KG1 (cell line): ENCODE results near the gene SGMS1.
"Not testable (repeated sequence)": the region's sequence is repeated elsewhere in the genome, so short reads cannot be mapped to it uniquely, and the experiment has no call there.

ENCODE experiments used
- DNase-seq: peaks from one replicate; lab custom pipeline; 2025; lab: John Stamatoyannopoulos, UW

SGMS1 gene

DNA sequence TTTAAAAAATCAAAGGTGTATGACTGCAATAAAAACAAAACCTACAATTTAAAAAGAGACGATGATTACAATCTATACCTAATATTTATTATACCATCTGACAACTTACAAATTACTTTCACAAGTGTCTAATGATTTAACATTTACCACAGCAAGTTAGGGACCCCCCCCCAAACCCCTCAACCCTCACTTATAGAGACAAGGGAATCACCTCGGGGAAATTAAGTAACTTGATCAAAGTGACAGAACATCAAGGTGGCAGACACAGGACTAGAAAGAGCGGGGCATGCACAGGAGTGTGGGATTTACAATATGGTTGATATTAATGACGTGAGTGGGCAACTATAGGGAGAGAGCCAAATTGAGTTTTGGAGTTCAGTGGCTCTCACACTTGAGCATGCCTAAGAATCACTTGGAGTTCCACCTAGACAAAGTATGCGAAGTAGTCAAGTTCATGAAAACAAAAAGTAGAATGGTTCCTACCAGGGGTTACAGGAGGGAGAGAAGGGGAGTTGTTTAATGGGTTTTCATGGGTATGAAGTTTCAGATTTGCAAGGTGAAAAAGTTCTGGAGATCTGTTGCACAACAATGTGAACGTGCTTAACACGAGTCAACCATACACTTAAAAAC is 43.4 kb downstream of the SGMS1 start:
- no peak for DNase-seq

DNA sequence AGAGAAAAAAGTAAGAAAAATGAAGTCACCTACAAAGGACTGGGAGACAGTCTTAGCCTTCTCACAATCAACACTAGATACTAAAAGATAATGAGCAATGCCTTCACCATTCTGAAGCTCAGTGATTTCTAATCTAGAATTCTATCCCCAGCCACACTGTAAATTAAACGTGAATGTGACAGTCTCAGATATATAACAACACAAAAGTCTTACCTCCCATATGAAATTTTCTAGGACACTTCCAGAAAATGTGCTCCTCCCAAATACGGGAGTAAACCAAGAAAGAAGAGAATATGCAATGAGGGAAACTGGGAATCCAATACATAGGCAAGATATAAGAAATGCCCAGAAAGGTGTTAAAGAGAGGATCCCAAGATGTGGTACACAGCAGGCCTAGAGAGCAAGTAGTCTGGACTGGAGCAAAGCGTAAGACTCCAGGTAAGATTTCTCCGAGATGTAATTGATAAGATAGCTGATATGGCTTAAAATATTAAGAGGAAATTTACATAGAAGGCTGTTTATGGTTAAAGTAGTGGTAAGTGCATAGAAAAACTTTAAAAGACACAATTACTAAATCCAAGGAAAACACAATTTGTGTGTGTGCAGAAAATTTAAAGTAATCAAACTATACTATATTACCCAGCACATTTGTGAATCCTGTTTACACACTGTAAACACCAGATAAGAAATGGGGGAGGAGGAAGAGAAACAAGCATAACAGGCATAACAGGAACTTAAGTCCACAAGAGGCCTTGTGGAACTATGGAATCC is 44.1 kb downstream of the SGMS1 start:
- no peak for DNase-seq

DNA sequence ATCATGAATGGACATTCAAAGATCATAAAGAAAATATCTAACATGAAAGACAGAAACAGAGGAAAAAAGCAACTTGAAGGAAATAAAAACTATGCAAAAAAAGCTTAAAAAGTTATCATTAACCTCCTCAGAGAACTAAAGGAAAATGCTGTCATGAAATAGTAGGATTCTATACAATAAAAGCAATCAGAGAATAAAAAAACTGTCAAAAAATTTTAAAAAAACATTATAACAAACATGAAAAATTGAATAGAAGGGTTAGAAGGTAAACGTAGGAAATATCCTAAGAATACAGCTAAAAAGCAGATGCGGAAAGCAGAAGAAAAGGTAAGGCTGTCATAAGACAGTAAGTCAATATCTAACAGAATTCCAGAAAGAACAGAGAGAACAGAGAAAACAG is 44.8 kb downstream of the SGMS1 start:
- no peak for DNase-seq

DNA sequence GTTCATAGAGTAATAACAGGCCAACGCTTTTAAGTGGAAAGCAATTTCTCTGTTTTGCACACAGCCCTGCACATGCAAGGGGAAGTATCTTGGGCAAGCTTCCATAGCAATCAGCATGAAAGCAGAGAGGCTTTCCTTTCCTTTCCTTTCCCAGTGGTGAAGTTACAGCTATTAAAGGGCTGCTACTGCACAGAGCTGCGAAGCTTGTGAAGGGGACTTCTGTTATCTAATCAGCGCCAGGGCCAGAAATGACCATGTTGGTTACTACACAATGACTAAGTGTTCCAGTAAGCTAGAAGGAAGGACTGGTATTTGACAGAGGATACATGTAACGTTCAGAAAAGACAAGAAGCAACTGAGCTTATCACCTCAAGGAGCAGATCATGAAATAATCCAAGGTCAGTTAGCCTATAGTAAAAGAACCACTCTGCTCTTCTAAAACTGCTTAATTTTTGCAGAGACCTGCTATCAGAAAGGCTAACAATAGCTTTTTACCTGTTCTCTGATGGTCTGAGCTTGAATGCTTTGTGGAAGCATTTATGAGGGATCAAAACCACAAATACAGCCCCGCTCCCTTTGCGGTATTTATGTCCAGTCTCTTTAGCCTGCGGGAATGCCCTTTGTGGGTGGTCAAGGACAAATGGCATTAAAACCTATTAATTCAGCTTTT is 45.9 kb downstream of the SGMS1 start:
- no peak for DNase-seq

DNA sequence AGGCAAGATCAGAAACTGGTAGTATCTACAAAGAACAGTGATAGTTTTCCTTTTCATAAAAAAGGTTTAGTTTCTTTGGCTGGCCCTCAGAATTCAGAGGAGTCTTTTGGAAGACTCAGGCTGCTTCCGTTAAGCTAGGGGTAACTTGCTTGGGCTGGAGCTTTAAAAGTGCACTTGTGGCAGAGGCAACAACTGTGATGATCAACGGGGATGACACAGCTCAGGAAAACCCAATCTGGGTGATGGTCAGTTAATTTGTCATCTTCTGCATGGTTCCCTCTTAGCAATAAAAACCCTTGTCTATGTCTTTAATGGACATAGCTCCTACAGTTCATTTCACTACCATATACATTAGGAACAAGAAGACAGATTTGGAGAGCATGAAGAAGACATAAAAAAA is 46.7 kb downstream of the SGMS1 start:
- DNase-seq: no peak

DNA sequence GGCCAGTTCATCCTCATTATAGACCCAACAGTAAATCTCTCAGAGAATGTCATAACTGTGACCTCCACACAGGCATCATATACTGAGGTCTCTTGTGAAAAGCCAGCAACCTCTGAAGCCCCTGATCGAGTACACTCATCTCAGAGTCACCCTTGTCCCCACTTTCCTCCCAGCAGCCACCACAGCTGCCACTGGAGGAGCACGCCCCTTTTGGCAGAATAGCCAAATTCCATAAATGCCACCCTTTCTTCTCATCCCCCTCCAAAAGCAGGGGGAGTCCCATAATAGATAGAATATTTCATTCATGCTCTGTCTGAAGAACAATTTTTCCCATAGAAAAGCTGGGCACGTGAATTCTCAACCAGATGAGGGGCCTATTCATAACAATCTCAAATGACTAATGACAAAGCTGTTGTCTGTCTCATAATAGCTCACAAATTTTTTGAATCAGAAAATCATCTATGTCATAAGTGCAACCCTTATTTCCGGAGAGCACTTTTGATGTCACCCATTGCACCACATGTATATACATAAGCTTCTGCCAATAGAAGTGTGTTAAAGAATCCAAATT is 47.4 kb downstream of the SGMS1 start:
- no peak for DNase-seq

DNA sequence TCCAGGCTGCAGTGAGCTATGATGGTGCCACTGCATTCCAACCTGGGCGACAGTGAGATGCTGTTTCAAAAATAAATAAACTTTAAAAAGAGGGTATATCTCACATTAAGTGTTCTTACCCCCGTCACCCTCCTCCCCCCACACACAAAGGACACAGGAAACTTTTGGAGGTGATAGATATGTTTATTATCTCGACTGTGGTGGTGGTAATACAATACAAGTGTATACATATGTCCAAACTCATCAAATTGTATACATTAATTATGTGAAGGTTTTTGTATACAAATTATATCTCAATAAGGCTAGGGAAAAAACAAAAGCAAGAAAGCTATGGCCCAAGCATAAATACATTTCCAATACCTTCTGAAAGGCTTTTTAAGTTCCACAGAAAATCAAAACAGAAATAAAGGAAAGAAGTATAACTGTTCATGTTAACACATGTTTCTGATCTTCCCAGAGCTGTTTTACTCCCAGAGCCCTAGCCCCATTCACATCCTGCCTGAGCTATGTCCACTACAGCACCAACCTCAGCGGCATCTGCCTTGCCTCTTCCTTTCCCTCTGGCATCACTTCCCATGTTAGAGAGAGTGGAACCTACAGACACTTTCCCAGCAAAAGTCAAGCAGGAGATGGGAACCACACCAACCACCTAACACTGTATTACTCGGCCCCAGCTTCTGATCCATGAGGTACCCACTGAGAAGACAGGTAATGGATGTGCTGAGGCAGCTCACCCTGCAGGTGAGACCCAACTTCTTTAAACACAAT is 48.1 kb downstream of the SGMS1 start:
- DNase-seq: no peak

DNA sequence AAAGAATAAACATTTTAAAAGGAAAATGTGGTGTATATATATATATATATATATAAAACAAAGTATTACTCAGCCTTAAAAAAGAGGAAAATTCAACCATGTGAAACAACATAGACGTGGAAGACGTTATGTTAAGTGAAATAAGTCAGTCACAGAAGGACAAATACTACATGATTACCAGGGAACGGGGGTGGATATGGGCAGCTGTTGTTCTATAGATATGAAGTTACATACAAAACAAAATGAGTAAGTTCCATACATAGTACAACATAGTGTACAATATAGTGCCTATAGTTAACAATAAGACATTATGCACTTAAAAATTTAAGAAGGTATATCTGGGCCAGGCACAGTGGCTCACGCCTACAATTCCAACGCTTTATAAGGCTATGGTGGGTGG is 48.8 kb downstream of the SGMS1 start:
- DNase-seq: no peak

DNA sequence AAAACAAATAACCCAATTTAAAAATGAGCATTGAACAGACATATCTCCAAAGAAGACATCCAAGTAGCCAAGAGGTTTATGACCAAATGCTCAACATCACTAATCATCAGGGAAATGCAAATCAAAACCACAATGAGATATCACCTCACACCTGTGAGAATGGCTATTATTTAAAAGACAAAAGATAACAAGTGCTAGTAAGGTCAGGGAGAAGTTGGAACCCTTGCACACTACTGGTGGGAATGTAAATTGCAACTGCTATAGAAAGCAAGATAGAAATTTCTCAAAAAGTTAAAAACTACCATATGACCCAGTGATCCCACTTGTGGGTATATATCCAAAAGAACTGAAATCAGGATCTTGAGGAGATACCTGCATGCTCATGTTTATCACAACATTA is 49.5 kb downstream of the SGMS1 start:
- DNase-seq: no peak

DNA sequence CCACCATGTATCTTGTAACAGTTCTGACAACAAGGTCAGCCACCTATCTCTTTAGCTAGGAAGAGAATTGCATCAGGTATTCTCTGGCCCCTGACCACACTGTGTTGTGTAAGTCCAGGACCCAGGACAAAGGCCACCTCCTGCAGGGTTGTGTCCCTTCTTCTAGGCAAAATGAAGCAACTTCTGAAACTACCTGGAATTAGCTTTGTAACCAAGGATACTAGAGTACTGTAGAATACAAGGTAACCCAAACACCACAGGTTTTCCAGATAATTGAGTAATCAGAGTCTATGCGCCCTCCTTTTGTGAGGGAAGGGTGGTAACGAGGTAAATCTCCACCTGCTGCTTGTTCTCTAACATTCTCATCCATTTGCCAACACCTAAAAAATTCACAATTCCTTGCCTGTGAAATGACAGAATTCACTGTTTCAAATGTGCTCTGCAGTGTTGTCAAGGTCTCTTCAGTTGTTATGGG is 51.7 kb downstream of the SGMS1 start:
- no peak for DNase-seq

DNA sequence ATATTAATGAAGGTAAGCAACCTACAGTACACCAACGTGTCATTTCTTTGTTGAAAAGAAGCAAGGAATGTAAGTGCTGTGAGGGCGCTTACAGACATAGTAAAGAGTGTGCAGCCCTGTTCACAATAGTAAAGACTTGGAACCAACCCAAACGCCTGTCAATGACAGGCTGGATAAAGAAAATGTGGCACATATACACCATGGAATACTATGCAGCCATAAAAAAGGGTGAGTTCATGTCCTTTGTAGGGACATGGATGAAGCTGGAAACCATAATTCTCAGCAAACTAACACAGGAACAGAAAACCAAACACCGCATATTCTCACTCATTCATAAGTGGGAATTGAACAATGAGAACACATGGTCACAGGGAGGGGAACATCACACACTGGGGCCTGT is 55.0 kb downstream of the SGMS1 start:
- DNase-seq: not testable (repeated sequence)

DNA sequence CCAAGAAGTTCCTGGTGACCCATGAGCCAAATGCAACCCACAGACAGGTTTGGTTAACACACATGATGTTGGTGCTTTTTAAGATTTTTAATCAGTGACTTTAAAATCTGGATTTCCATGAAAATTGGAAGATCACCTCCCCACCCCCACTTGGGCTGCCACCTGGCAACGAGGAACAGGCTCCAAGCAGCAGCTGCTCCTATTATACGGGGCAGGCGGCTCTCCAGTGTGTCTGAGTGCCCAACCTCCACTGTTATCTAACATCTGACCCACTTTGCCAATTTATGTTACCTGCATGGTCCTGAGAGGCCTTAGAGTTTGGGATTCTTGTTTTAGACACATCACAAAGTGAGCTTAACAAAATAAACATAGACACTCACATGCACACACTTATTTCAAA is 56.4 kb downstream of the SGMS1 start:
- DNase-seq: no peak

DNA sequence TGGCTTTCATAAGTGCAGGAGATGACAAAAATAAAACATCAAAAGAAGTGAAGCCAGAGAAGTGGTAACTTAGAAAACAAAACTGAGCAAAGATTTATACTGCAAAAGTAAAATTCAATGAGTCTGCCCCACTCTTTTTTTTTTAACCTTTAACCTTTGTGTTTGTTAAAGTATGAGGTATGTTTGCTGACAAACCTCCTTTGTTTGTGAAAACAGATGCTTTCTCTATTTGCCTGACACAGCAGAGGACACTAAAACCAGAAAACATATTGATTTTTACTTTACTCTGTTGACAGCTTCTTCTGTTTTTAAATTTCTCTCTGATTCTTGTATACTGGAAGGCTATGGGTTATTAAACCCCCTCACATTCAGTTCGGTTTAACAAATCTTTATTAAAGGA is 57.6 kb downstream of the SGMS1 start:
- DNase-seq: no peak

DNA sequence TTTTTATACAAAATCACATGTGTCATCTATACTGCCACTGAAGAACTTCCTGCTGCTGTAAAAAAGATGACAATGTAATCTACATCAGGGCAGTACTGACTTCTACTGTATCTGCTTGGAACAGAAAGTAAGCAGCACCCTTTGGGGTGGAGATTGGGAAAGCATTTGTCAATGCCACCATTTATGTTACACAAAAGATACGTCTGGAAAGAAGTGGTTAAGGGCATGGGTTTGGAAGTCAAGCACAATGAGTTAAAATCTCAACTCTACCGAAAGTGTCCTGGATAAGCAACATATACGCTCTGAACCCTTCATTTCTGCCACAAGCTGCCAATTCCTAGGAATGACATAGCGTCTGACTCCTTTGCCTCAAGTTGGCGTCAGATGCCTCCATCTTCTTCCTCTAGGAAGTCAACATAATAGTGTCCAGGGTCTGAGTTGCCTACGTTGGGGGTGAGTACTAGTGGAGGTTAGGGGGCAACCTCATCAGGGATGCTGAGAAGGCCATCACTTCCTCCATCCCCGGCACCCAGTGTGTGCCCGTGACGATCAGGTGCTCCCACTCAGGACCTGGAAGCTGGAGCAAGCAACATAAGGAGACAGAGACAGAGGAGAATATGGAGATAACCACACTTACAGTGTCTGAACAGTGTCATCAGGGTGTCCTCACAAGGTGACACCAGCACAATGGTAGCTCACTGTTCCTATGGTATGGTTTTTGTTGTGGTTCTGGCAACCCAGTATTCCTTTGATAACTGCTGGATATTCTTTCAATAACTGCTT is 58.3 kb downstream of the SGMS1 start:
- DNase-seq: no peak

DNA sequence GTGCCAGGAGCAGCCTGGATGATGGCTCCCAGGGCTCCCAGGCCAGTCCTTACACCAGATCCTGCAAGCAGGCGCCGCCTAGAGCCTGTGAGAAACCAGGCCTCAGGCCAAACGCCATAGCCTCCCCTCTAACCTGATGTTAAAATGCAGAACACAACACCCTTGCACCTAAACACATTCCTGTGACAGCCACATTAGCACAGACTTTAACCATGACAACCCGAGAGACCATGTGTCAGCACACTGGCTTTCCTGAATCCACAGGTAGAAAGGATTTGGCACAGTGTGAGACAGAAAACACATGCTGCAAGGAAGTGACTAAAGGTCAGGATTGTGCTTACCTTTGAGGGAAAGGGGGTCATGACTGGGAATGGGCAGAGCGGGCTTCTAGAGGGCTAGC is 59.9 kb downstream of the SGMS1 start:
- DNase-seq: no peak

DNA sequence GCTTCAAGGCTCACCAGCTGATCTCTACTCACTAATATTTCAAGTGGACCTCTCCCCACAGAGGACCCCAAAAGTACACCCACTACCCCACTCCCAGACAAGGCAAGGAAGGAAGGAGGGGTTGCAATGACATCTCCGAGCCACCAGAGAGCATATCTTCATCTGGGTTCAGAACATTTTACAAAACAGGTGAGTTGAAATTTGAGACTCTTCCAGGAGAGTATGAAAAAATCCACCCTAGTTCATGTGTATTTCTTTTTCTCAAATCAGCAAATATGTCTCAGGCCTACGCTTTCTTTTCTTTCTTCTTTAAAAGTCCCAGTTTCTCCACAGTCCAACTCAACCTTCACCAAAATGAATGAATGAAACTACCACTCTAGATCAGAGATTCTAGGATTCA is 61.9 kb downstream of the SGMS1 start:
- no peak for DNase-seq

DNA sequence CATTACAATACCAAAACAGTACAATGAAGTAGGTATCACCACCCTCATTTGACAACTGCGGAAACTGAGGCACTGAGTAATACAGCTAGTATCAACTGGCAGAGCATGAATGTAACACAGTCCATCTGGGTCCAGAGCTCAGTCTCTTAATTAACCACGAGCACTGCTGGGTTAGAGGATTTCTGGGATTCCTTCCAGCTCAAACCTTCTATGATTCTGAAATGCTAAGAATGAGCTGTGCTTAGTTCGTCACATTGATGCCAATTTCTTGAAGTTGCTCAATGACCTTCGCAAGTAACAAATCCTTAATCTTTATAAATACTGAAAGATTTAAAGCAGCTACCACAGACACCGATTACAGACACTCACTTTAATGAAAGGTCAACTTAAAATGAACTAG is 62.5 kb downstream of the SGMS1 start:
- DNase-seq: no peak

DNA sequence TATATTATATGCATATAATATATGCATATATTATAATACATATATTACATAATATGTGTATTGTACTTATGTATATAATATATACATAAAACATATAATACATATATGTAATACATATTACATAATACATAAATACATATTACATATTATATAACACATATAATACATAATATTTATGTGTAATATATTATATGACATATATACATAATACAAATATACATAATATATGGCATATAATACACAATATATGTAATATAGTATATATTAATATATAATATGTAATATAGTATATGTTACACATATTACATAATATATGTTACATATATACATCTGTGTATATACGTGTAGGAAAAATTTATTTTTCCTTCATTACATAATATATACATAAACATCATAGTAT is 63.4 kb downstream of the SGMS1 start:
- DNase-seq: no peak

DNA sequence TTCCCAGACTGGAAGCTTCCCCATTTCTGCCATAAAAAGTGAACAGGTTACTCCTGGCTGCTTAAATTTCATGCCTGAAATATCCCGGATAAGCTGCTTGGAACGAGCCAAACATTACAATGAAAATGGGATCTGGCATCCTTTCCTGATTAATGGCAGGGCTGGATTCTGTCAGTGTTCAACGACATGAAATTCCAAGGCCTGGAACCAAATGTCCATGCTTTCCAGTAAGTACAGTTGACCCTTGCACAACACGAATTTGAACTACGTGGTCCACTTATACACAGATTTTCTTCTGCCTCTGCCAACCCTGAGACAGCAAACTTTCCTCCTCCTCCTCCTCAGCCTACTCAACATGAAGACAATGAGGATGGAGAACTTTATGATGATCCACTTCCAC is 65.4 kb downstream of the SGMS1 start:
- DNase-seq: no peak

DNA sequence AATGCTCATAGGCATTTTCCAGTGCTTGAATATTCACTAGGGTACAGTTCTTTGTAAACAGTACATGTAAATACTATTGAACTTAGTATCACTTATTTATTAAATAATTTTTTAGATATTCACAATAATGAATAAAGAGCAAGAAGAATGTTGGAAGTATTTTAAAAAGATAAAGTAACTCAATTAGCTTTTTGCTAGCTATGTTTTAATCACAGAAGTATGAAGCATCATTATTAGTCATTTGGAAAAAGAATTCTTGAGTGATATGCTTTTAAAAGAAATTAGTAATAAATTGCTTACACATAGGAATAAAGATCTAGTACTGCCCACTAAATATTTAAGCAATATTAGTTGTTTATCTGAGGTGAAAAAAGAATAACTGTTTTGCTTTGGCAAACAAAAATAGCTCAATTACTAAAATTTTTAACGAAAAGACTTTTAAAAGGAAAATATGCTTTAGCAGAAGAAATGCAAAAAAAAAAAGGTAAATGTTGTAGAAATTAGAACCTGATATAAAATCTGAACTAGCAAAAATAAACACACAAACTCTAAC is 66.5 kb downstream of the SGMS1 start:
- DNase-seq: no peak
